ENCODE data around the gene AIG1.
"Not testable (repeated sequence)": the region's sequence is repeated elsewhere in the genome, so short reads cannot be mapped to it uniquely, and the experiment has no call there.

Gene AIG1

DNA sequence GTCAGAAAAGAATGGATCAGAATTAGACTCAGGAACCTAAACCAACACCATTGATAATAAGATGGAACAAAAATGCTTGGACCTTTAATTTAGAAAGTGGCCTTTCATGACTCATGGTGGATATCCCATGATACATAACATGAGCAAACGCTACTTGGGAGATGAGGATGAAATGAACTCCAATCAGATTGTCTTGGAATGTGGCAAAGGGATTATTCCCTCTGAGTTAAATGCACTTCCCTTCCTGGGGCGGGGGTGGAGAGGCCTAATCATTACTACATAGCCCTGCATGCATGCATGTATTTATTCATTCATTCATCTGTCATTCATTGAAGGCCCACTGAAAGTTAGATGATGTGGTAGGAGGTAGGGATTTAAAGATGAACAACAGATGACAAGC is 174.0 kb downstream of the AIG1 start:
- DNase-seq (ENCODE audit: low read depth), result no peak

DNA sequence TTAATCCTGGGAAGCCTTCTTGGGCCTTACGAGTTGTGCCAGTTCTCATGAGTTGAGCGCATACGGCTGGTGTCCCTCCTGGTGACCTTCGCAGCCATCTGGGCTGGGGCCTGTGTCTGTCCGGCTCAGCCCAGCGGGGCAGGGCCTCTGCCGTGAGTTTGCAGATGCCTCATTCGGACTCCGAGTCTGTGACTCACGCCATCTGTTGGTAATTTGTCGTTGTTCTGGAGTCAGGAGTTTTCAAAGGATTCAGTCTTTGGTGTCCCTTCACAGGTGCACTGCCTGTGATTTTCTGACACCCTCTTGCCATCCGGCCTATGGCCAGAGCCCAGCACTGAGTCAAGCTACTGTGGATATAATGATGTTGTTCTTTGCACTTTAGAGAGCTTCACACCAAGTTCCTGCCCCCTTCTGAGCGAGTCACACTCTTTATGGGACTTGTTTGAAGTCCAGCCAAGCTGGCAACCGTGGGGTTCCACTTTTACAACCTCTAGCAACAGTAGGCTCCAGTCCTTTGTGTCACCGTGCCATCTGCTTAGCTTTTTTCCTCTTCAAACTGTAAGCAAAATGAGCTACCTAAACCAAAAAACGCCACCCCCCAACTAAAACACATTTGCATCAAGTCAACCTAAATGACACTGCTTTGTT is 175.6 kb downstream of the AIG1 start:
- no peak for DNase-seq (ENCODE audit: low read depth)

DNA sequence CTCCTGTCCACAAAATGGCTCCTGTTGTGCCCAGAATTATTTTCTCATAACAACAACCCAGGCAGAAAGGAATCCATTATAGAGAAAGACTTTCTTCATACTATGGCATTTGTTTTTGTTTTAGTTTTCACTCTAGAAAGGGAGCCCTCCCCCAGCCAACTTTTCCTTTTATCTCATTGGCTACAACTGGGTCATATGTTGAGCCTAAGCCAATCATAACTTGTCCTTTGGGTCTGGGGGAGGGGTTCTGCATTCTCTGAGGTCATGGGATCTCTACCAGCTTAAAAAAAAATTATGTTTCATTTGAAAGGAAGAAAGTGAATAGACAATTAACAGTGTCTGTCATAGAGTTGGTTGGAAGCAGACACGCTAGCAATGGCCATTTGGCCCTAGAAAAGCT is 177.6 kb downstream of the AIG1 start:
- DNase-seq (ENCODE audit: low read depth), result no peak

DNA sequence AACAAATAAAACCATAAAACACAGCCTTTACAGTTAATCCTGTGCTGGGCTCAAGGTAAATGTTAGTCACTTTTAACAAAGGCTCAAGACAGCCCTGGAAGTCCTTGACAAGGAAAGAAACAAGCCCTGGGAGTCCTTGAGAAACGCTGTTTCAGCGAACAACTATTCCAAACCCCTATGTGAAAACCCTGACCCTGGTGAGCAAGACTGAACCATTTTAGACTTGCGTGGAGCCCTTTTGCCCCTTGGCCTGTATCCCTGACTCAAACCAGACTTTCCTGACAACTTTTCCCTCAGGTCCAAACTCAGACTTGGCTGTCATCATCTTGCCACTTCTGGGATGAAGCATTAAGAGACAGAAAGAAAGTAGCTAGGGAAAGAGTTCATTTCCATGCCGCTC is 180.4 kb downstream of the AIG1 start:
- DNase-seq (ENCODE audit: low read depth), result no peak

DNA sequence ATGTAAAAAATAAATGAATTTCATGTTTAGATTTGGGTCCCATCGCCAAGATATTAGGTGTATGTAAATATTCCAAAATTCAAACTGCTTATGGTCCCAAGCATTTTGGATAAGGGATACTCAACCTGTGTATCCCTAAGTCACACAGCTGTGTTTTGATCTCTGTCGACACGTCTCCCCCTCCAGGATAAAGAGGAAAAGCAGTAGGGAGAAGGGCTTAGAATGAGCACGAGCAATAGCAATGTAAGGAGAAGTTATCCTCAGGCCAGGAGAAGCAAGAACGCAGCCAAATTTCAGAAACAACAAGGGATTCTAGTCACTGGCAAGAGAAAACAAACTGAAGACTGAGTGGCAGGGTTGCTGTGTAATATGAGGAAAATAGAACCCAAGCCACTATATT is 181.2 kb downstream of the AIG1 start:
- no peak for DNase-seq (ENCODE audit: low read depth)

DNA sequence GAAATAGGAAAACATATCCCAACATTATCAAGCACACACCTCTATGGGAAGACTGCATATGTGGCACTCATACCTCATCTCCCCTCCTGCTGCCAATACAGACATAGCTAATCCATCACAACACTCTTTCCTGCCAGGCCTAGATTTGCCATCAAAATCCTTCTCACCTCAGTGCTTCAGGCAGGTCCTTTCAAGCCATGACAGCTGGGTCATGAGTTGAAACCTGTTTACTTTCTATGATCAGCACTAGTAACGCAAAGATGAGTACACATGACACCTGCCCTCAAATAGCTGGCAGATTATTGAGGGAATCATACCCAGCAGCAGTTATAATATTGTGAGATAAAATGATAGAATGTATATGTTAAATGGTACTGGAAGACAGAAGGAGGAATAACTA is 183.1 kb downstream of the AIG1 start:
- no peak for DNase-seq (ENCODE audit: low read depth)

DNA sequence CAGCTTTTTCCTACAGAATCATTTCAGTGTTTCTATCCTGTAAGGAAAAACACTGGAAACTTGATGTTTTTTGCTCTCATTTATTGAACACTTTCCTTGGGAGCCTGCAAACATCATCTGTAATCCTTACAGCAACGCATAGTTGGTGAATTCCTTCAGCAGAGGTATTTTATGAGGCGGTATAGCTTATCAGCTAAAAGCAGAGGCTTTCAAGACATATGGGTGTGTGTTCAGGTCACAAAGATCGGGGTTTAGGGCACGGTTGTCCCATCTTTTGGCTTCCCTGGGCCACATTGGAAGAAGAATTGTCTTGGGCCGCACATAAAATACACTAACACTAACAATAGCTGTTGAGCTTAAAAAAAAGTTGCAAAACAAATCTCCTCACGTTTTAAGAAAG is 185.0 kb downstream of the AIG1 start:
- no peak for DNase-seq (ENCODE audit: low read depth)

DNA sequence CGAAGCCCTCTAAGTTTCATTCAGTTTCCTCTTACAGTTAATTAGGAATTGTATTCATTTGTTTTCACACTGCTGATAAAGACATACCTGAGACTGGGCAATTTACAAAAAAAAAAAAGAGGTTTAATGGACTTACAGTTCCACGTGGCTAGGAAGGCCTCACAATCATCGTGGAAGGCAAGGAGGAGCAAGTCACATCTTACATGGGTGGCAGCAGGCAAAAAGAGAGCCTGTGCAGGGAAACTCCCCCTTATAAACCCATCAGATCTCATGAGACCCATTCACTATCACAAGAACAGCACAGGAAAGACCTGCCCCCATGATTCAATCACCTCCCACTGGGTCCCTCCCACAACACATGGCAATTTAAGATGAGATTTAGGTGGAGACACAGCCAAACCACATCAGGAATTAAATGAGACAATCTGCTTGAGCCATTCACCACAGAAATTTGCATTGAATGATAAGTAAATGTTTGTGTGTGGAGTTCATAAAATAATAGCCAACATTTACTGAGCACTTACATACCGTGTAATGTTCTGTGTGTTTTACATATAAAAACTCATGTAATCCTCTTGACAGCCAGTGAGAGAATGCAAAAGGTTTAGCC is 185.6 kb downstream of the AIG1 start:
- DNase-seq (ENCODE audit: low read depth), result not testable (repeated sequence)

DNA sequence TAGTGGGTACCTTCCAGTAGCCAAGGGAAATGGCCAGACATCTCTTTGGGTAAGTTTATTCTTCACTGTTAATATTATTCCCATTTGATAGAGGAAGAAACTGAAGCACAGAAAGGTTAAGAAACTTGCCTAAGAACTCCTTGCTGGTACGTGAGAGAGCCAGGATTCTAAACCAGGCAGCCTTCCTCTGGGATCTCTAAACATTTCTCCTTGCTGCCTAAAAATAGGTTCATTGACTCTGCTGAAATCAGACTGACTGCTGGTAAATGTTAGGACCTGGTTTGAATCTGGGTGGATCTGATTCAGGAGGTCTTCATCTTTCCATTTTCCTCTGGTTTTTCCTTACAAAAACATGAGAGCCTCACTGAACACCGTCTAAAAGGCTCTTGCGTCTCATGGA is 186.9 kb downstream of the AIG1 start:
- DNase-seq (ENCODE audit: low read depth), result no peak

DNA sequence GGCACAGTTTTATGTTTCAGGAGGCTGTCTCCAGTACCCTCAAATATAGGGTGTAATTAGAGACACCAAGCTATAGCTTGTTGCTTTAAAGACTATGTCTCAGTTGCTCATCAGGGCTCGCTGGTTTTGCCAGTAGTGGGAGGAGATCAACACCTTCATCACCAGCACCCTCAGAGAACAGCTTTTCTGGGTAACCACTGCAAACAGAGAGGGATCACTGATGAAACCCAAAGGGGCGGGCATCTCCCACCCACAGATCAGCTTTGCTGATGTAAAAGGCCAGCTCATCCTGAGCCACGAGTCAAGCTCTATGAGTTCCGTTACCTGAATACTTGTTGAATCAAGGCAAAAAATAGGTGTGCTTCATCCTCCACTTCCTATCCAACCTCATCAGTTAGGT is 187.7 kb downstream of the AIG1 start:
- DNase-seq (ENCODE audit: low read depth), result no peak

DNA sequence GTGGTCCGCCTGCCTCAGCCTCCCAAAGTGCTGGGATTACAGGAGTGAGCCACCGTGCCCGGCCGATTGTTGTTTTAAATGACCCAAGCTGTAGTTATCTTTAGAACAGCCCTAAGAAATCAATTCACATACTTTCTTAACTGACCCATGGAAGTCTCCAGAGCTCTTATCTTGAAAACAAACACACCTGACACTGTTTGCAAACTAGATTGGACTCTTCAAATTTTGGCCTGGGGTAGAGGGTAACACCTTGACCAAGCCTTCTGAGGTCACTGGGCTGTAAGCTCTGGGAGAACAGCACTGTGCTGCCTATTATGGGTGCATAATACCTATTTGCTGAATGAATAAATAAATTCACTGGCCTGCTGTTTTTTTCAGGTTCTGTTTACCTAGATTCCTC is 190.6 kb downstream of the AIG1 start:
- no peak for DNase-seq (ENCODE audit: low read depth)

DNA sequence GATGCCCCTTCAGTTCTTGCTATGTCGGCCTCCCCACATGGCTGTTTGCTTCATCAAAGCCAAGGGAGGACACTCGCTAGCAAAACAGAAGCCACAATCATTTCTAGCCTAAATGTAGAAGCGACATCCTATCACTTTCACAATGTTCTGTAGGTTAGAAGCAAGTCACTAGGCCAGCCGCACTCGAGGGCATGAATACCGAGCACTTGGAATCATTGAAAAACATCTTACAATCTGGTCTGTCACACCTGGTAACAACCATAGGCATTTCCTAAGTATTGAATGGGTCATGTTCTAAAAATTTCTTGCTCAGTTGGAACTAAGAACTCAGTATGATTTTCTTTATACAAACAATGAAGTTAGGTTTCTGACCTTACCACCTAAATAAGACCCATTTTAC is 192.3 kb downstream of the AIG1 start:
- no peak for DNase-seq (ENCODE audit: low read depth)

DNA sequence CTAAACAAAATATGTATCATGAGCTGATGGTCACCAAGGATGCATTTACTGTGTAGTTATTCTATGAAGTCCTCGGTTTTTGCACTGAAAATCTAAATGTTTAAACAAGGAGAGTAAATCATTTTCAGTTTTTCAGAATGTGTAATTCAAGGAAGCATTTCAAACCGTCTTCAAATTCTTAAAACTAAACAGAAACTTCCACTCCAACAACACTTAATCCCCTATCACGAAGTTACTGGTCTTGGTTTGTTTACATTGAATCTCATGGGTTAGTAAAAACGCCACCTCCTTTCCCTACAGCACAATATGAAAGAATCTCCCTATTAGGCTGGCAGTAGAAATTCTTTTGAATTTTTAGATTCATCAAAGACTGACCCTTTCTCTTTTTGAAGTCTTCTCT is 192.9 kb downstream of the AIG1 start:
- no peak for DNase-seq (ENCODE audit: low read depth)

DNA sequence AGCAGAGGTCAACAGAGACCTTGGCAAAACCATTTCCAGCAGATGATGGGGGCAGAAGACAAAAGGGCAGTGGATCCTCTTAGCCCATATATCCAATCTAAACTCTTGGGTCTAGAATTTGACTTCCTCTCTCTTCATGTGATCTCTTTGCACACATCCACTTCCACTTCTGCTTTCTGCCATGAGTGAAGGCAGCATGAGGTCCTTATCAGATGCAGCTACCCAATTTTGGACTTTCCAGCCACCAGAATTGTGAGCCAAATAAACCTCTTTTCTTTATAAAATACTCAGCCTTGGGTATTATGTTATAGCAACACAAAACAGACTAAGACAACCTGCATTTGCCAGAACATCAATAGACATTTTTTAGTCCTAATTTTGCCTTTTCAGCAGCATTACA is 198.3 kb downstream of the AIG1 start:
- DNase-seq (ENCODE audit: low read depth), result no peak

DNA sequence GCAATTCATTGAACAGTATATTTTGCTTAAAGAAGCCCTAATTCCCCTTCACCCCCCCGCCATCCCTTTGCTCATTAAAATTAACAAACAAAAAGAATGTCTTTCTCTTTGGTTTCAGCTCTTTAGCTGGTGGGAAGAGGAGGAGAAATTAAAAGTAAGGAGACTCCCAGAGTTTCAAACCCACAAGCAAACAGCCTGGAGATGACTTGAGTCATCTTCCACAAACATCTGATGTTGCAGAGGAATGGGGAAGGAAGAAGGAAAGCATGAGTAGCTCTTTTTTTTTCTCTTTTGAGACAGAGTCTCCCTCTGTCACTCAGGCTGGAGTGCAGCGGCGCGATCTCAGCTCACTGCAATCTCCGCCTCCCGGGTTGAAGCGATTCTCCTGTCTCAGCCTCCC is 200.2 kb downstream of the AIG1 start:
- DNase-seq (ENCODE audit: low read depth), result no peak

DNA sequence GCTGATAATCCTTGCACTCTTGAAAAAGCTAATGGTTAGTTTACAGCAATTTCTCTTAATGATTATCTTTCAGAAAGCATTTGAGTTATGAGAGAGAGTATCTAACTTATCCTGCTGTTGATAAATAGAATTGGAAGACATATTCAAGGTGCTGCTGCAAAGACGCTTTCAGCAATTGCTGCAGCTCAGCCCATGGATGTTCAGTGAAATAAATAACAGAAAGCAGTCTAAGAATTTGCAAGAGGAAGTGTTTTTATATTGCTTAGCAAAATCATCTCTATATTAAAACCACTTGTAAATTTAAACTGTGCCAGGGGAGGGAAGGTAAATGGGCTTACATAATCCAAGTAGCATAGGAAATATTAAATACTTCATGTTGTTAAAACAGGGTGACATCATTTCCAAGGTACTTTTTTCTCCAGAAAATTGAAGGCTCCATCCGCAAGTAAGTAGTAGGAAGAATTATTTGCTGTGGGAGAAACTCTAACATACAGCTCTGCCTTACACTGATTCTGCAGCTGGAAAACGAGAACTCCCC is 201.3 kb downstream of the AIG1 start:
- DNase-seq (ENCODE audit: low read depth), result no peak

DNA sequence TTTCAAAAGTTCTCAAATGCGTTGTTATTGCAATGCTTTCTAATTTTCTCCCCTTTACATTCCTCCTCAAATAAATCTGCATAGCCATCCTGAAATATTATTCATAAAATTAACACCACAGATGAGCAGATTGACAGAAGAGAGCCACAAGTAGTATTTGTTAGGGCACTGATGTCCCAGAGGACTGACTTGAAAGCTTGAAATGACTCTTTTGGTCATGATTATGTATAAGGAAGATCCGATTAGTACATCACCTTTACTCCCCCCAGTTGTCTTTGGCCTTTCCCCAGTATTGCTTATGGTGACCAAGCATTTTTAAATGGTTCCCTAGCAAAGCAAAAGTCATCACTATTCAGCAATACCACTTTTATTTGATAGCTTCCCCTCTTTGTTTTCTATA is 202.2 kb downstream of the AIG1 start:
- DNase-seq (ENCODE audit: low read depth), result no peak

DNA sequence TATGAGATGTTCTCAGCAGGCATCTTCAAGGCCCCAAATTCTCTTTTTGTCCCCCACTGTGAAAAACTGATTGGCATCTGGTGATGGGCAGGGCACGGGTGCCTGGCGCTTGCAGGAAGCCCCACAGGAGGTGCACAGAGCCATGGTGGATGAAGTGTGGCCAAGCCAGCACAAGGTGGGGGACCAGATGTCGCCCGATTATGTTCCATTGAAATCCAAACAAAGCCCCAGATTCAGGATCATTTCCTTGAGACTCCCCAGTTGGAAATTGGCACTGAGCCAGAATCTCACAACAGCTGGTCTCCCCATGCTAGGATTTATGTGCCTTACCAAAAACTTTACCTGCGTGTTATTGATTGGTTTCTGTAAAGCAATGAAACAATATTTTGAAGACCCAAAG is 203.7 kb downstream of the AIG1 start:
- no peak for DNase-seq (ENCODE audit: low read depth)

DNA sequence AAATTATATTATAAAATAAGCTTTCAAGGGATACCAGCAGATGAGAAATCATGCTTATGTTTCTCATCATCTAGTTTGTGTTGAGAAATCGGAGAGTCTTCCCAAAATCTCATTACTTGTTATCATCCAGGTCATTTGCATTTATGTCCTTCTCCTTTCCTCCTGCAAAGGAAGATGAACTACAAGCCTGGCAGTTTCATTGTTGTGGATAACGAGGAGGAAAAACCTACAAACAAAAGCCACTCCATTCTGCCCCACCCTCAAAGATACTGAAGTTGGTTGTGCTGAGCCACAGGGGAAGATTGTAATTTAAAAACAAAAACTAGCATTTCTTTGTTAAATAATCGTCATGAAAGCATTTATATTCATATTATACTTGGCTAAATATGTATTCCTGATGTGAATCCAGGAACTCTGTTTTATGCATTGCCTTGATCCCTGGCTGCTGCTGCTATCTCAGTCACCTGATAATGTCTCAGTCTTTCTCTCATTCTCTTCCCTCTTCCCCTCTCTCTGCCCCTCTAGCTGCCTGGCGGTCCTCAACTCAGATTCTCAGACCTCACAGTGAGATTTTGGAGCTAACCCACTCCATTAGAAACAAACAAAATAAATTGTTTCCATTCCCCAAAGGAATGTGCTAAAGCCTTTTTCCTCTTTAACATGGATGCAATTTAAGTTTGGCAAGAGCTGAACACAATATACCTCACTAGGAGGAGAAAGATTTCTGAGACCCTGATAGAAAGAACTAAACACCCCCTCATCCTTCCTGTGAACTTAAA is 204.5 kb downstream of the AIG1 start:
- no peak for DNase-seq (ENCODE audit: low read depth)

DNA sequence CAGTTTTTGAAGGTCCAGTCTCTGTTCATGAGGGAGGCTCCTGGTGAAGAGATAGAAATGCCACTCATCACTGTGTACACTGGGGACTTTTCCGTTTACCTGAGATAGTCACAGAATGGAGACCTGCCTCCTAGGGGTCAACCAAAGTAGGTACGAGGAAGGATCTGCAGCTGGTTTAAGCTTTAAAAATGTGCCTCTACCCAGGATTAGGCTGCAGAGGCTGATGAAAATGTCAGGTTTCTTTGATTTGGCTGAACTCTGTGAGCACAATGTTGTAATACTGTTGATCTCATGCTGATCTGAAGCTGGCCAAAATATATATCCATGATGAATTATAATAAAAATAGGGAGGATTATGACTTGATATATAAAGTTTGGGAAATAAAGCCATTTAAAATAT is 207.1 kb downstream of the AIG1 start:
- DNase-seq (ENCODE audit: low read depth), result no peak

DNA sequence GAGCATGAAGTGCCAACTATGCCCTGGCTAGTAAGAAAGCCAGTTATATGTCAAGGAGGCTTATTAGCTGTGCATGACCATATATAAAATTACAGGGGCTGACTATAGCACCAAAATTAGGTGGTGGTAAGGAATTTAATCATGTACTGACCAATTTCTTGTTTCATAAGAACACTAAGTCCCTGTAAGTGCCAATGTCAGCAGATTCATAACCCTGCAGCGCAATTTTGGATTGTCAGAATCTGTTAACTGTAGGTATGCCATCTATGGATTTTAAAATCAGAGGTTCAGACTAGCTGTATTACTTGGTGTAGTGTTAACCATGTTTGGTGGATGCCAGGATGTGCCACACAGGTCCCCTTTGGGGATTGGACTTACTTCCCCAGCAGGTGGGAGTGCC is 207.8 kb downstream of the AIG1 start:
- no peak for DNase-seq (ENCODE audit: low read depth)

DNA sequence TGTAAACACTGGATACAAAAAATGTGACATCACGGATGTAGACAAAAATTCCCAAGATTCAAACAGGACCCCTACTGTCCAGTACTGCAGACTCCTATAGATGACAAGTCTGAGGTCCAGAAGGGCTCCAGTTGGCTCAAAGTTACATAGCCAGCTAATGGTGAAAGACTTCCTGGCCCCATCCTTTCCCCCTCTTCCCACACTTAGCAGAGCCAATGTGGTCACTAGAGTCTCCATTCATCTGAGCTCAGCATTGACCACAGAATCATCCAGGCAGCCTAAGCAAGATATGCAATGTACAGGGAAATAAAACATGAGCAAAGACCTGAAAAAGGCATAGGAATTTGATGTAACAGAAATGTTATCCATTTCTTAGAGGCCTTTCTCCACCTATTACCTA is 209.3 kb downstream of the AIG1 start:
- DNase-seq (ENCODE audit: low read depth), result no peak

DNA sequence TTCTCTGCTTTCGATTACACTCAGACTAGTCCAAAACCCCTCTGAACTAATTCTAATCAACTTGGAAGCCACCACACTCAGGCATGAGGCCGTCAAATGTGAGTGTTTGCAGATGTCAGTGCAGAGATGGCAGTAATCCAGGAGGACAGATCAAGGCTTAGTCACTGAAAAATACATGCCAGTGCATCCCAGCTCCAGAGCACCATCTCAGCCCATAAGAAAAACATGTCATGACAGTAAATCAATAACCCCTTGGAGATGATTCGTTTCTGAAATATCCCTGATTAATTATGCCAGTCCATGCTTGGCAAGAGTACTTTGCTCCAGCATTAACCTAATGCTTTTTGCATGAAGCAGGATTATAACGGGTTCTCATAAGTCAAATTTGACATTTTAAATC is 210.3 kb downstream of the AIG1 start:
- no peak for DNase-seq (ENCODE audit: low read depth)
